Neural cell (in vitro differentiated cells): ENCODE data around the gene DNAJB9. TPM values are rescaled to one million over a fixed set of nuclear protein-coding genes. Genes with fewer than 3 reads are reported as not detected.

Experiments used
- H2AFZ ChIP-seq: fragments of 200-600, 300-800 bp; sonication (generic), shearing (Covaris generic); 2 replicates; pipeline ENCODE4 v1.6.0; 2014; ENCODE audit warnings: low read depth, mild to moderate bottlenecking, antibody characterized with exemption, low read length, moderate library complexity
- H3F3A ChIP-seq: fragments of 200-600 bp; shearing (Covaris generic); 2 replicates; pipeline ENCODE4 v1.6.1; 2016; ENCODE audit warnings: mild to moderate bottlenecking, moderate library complexity, mixed read lengths, antibody characterized with exemption, low read length; ENCODE audit not compliant: insufficient read depth, poor library complexity, severe bottlenecking
- H3K27ac ChIP-seq: fragments of 200-600, 300-800 bp; sonication (generic), shearing (Covaris generic); 2 replicates; pipeline ENCODE4 v1.5.1; 2014; ENCODE audit warnings: mild to moderate bottlenecking, low read length, moderate library complexity
- H3K27me3 ChIP-seq: fragments of 300-800, 200-600 bp; sonication (generic), shearing (Covaris generic); 2 replicates; pipeline ENCODE4 v1.6.0; 2014; ENCODE audit warnings: mild to moderate bottlenecking, low read depth, low read length, moderate library complexity; ENCODE audit not compliant: insufficient read depth
- H3K36me3 ChIP-seq: fragments of 300-800, 200-600 bp; sonication (generic), shearing (Covaris generic); 2 replicates; pipeline ENCODE4 v1.5.1; 2014; ENCODE audit warnings: mild to moderate bottlenecking, antibody characterized with exemption, low read length, moderate library complexity; ENCODE audit not compliant: insufficient read depth
- H3K4me2 ChIP-seq: fragments of 300-800, 200-600 bp; sonication (generic), shearing (Covaris generic); 2 replicates; pipeline ENCODE4 v1.6.0; 2014; ENCODE audit warnings: mild to moderate bottlenecking, low read length
- H3K4me3 ChIP-seq: fragments of 300-800, 200-600 bp; sonication (generic), shearing (Covaris generic); 2 replicates; pipeline ENCODE4 v1.5.1; 2014; ENCODE audit warnings: mild to moderate bottlenecking, low read length, moderate library complexity
- H3K79me2 ChIP-seq: fragments of 200-600 bp; shearing (Covaris generic); replicated peaks from 2 replicates; pipeline ENCODE4 v1.6.0; 2014; ENCODE audit warnings: mild to moderate bottlenecking, low read length, moderate library complexity; ENCODE audit not compliant: insufficient read depth
- H3K9ac ChIP-seq: fragments of 300-800, 200-600 bp; sonication (generic), shearing (Covaris generic); 2 replicates; pipeline ENCODE4 v1.6.1; 2016; ENCODE audit warnings: mild to moderate bottlenecking, low read length, mixed read lengths
- H3K9me2 ChIP-seq: fragments of 200-600 bp; shearing (Covaris generic); 2 replicates; pipeline ENCODE4 v1.6.1; 2016; ENCODE audit warnings: mild to moderate bottlenecking, low read length, mixed read lengths; ENCODE audit not compliant: insufficient read depth
- H3K9me3 ChIP-seq: fragments of 200-600, 300-800 bp; sonication (generic), shearing (Covaris generic); 2 replicates; pipeline ENCODE4 v1.6.1; 2016; ENCODE audit warnings: mild to moderate bottlenecking, mixed run types, low read length, moderate library complexity, mixed read lengths
- H4K20me1 ChIP-seq: fragments of 200-600 bp; shearing (Covaris generic); 2 replicates; pipeline ENCODE4 v1.6.1; 2016; ENCODE audit warnings: mild to moderate bottlenecking, mixed run types; ENCODE audit not compliant: insufficient read depth
- EP300 ChIP-seq: fragments of 450-650 bp; conservative IDR thresholded peaks from 2 replicates; pipeline ENCODE4 v1.6.1; 2014; ENCODE audit warnings: antibody characterized with exemption, mild to moderate bottlenecking, moderate library complexity; ENCODE audit not compliant: poor library complexity, severe bottlenecking
- EZH2 ChIP-seq: fragments of 200-600, 300-800 bp; shearing (Covaris generic), sonication (generic); IDR thresholded peaks from 2 replicates; pipeline ENCODE4 v1.6.1; 2014; ENCODE audit warnings: antibody characterized with exemption, low read length, borderline replicate concordance, mild to moderate bottlenecking; ENCODE audit not compliant: insufficient read depth, poor library complexity, severe bottlenecking
- MXI1 ChIP-seq: fragments of 450-650 bp; conservative IDR thresholded peaks from 2 replicates; pipeline ENCODE4 v1.6.1; 2014; ENCODE audit warnings: antibody characterized with exemption, mild to moderate bottlenecking; ENCODE audit not compliant: poor library complexity, severe bottlenecking
- POLR2AphosphoS5 ChIP-seq: IDR thresholded peaks from 2 replicates; pipeline ENCODE4 v1.6.1; 2012
- RAD21 ChIP-seq: fragments of 450-650 bp; conservative IDR thresholded peaks from 2 replicates; pipeline ENCODE4 v1.6.1; 2014; ENCODE audit warnings: antibody characterized with exemption, mild to moderate bottlenecking, moderate library complexity
- REST ChIP-seq: IDR thresholded peaks from 2 replicates; pipeline ENCODE4 v1.6.1; 2012; ENCODE audit warnings: borderline replicate concordance
- SMC3 ChIP-seq: fragments of 450-650 bp; conservative IDR thresholded peaks from 2 replicates; pipeline ENCODE4 v1.6.1; 2014; ENCODE audit warnings: antibody characterized with exemption, mild to moderate bottlenecking, moderate library complexity; ENCODE audit not compliant: poor library complexity
- TAF1 ChIP-seq: IDR thresholded peaks from 2 replicates; pipeline ENCODE4 v1.6.1; 2012; ENCODE audit warnings: low read depth
- polyA plus RNA-seq: library from polyadenylated mRNA; depleted of rRNA; stranded (reverse); fragments of >200 nt; gene quantifications from 2 replicates; pipeline ENCODE4 v1.2.3, GENCODE V29; 2014
- TF ChIP-seq, protein P1 (sequence below): fragments of 450-650 bp; IDR thresholded peaks from 2 replicates; pipeline ENCODE4 v1.5.1; 2014; ENCODE audit warnings: antibody characterized with exemption, mild to moderate bottlenecking, moderate library complexity; ENCODE audit not compliant: poor library complexity, severe bottlenecking

DNAJB9 gene
- polyA plus RNA-seq, 1 donor from 2014 or later: 102 TPM

DNA sequence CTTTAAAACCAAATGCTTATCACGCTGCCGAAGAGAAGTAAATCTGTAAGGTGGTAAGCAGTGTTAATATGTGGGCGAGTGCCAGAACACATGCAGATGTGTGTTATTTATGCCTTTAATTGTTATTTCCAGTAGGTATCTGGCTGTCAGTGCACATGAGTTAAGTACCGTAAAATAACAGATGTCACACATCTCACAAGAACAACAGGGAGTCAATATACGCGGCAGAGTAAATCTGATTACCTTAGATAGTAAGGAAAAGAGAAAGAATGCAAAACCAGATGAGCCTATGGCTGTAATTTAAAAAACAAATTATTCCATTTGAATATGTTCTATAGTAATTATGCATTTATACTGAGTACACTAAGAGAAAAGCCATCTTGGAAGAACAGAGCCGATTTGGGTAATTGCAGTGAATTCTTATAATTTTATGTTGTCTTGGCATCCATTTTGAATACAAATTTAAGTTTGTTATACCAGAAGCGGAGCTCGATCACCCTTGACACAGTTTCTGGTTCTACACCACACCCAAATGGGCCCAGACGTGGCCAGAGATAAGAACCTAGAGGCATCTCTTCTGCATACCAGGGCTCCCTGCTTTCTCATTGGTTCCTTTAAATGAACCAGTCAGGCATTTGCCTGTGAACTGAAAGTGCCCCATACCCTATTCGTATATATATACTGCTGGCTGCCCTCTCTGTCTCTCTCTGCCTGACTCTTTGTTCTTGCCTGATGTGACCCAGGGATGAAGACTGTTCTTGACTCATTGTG is 34.8 kb downstream of the DNAJB9 start:
- TF ChIP-seq, protein P1, sequence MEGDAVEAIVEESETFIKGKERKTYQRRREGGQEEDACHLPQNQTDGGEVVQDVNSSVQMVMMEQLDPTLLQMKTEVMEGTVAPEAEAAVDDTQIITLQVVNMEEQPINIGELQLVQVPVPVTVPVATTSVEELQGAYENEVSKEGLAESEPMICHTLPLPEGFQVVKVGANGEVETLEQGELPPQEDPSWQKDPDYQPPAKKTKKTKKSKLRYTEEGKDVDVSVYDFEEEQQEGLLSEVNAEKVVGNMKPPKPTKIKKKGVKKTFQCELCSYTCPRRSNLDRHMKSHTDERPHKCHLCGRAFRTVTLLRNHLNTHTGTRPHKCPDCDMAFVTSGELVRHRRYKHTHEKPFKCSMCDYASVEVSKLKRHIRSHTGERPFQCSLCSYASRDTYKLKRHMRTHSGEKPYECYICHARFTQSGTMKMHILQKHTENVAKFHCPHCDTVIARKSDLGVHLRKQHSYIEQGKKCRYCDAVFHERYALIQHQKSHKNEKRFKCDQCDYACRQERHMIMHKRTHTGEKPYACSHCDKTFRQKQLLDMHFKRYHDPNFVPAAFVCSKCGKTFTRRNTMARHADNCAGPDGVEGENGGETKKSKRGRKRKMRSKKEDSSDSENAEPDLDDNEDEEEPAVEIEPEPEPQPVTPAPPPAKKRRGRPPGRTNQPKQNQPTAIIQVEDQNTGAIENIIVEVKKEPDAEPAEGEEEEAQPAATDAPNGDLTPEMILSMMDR: no peak
- no peak for TF ChIP-seq MXI1
- peak; percentile 58 for TF ChIP-seq EP300
- no peak for TF ChIP-seq SMC3
- no peak for TF ChIP-seq TAF1
- TF ChIP-seq POLR2AphosphoS5: peak; percentile 54
- TF ChIP-seq REST: no peak
- H3K9me3 ChIP-seq: no peaks in the 10 kb centered on the region
- no peak overlapping the region for H2AFZ ChIP-seq
- H3K4me3 ChIP-seq: peak overlapping the region; percentile 17
- H3K9ac ChIP-seq: peak overlapping the region; percentile 13
- no peaks in the 10 kb centered on the region for H3K9me2 ChIP-seq
- H3K79me2 ChIP-seq: peaks cover 3% of the 10 kb centered on the region
- H3K4me2 ChIP-seq: no peak overlapping the region
- no peaks in the 10 kb centered on the region for H3K27me3 ChIP-seq
- H4K20me1 ChIP-seq: no peaks in the 10 kb centered on the region
- H3K27ac ChIP-seq: peak overlapping the region; percentile 62
- H3K36me3 ChIP-seq: no peaks in the 10 kb centered on the region
- H3F3A ChIP-seq: peaks cover 13% of the 10 kb centered on the region

GRCh38 chr7:108605559-108606201 is 36.0 kb downstream of the DNAJB9 start:
- no peak overlapping the region for H3K9ac ChIP-seq
- no peaks in the 10 kb centered on the region for H3K9me2 ChIP-seq
- no peaks in the 10 kb centered on the region for H3K27me3 ChIP-seq
- H3K79me2 ChIP-seq: peaks cover 3% of the 10 kb centered on the region
- H3K4me3 ChIP-seq: no peak overlapping the region
- H3F3A ChIP-seq: peaks cover 6% of the 10 kb centered on the region
- H3K27ac ChIP-seq: peak overlapping the region; percentile 62
- no peak overlapping the region for H2AFZ ChIP-seq
- no peaks in the 10 kb centered on the region for H4K20me1 ChIP-seq
- H3K4me2 ChIP-seq: no peak overlapping the region
- H3K9me3 ChIP-seq: no peaks in the 10 kb centered on the region
- H3K36me3 ChIP-seq: no peaks in the 10 kb centered on the region
- no peak for TF ChIP-seq MXI1
- TF ChIP-seq POLR2AphosphoS5: no peak
- no peak for TF ChIP-seq RAD21
- no peak for TF ChIP-seq SMC3
- TF ChIP-seq EP300: no peak
- TF ChIP-seq EZH2: no peak
- TF ChIP-seq REST: no peak
